Right renal pelvis (tissue), 4 donors: ENCODE results near the gene PCCA. TPM values are rescaled to one million over a fixed set of nuclear protein-coding genes. Genes with fewer than 3 reads are reported as not detected.
"Not testable (repeated sequence)": the region's sequence is repeated elsewhere in the genome, so short reads cannot be mapped to it uniquely, and the experiment has no call there.

Experiments used
- DNase-seq, 4 donors: peaks; one replicate each; pipeline ENCODE4 v3.0.0-alpha.2; 2013; ENCODE audit warnings: low read depth in 4 of 4, low spot score in 3 of 4, missing footprints in 1 of 4
- polyA plus RNA-seq, 4 donors: library from polyadenylated mRNA; unstranded; fragments of 120-200 nt; gene quantifications; one replicate each; pipeline ENCODE4 v1.2.1, GENCODE V29; 2013; ENCODE audit not compliant: insufficient read length in 4 of 4

Gene PCCA
- polyA plus RNA-seq, 4 donors, result 50.8 to 70.4 (median 65.4) TPM

- DNase-seq, result no peak
These were observed 208.5 kb downstream of the PCCA start for GRCh38 chr13:100297413-100297812.

- DNase-seq, result no peak
These were observed 209.3 kb downstream of the PCCA start for GRCh38 chr13:100298116-100298681.

GRCh38 chr13:100298691-100299090, 209.8 kb downstream of the PCCA start:
- no peak for DNase-seq

GRCh38 chr13:100300243-100300642, 211.3 kb downstream of the PCCA start:
- no peak for DNase-seq

GRCh38 chr13:100300708-100301107, 211.8 kb downstream of the PCCA start:
- DNase-seq, result no peak

GRCh38 chr13:100301418-100301817, 212.5 kb downstream of the PCCA start:
- no peak for DNase-seq

DNA sequence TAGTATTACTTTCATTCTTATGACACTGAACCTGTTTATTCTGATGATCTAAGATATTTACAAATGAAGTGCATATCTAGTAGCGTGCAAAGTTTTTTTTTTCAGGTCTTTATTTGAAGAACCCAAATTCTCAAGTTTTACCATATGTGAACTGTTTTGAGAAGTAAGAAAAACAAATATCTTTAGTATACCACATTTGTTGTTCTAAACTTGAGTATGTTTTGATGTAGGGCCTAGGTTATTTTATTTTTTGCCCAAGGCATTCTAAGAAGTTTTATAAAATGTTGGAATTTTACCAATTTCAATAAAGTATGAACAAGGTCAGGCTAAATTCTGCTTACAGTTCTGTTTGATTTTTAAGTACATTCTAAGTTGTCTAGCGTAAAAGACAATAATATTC, 213.5 kb downstream of the PCCA start:
- no peak for DNase-seq

GRCh38 chr13:100304229-100304628, 215.3 kb downstream of the PCCA start:
- DNase-seq, result no peak

DNA sequence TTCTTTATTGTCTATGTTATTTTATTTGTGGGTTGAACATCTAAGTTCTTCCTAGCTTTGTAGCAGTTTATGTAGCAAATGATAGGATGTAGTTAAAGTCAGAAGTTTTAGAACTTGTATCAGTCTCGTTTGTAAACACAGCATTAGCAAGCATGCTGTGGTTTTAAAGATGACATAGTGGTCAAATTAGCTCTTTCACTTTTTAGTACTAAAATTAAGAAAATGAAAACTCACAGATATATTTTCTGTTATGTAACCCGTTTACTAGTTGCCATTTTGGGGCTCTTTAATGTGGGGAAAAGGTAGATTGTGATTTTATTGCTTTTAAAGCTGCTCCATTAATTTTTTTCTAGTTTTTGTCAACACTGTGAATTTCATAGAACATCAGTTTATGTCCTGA, 216.5 kb downstream of the PCCA start:
- no peak for DNase-seq

DNA sequence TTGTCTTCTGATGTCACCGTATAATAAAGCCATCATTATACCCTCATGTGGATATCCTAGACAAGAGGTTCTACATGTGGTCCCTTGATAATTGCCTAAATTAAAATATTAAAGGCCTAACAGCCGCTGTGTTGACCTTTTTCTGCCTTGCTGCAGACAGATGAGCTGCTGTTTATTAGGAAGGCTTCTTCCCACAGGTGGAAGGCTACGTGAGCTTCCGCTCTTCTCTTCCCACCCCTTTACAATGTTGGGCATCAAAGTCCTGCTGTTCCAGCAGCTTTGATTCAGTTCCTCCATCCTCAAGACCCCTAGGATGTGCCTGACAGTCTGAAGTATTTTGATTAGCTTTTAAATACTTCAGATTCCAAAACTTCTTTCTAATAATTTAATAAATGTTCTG, 217.1 kb downstream of the PCCA start:
- no peak for DNase-seq

GRCh38 chr13:100306434-100306999, 217.6 kb downstream of the PCCA start:
- DNase-seq, result no peak

- DNase-seq, result no peak
These were observed 225.4 kb downstream of the PCCA start for GRCh38 chr13:100314132-100314910.

DNA sequence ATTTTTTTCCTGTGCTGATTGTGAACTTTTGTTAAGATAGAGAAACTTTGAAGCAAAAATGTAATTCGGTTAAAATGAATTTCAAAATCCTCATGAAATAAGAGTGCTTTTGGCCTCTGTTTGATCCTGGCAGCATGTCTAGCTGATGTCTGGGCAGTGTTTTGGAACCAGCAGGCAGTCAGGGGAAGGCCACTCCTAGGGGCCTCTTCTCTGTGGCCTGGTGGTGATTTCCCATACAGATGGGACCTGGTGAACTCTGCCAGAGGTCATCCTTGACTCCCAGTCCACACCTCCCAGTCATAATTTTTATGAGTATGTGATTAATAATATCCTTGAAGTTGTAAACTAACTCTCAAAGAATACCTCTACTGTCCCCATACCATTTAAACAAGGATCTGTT, 226.6 kb downstream of the PCCA start:
- no peak for DNase-seq

DNA sequence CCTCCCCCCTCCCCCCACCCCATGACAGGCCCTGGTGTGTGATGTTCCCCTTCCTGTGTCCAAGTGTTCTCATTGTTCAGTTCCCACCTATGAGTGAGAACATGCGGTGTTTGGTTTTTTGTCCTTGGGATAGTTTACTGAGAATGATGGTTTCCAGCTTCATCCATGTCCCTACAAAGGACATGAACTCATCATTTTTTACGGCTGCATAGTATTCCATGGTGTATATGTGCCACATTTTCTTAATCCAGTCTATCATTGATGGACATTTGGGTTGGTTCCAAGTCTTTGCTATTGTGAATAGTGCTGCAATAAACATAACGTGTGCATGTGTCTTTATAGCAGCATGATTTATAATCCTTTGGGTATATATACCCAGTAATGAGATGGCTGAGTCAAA, 229.6 kb downstream of the PCCA start:
- not testable (repeated sequence) for DNase-seq

GRCh38 chr13:100323937-100324336, 235.0 kb downstream of the PCCA start:
- no peak for DNase-seq

DNA sequence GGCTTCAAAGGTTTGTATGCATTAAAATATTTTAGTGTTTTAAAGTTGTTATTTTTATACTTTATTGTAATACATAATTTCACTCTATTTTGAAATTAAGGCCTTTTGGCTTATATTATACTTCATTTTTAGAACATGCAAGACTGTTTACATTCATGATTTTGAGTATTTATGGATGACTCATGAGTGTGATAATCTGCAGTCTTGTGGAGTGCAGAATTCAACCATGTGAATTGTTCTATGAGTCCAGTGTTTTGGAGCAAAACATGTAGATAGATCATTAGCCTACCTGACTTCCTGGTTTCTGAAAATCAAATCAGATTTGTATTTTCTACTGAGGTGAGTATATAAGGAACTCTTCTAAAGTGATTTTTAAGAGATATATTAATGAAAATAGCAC, 241.8 kb downstream of the PCCA start:
- DNase-seq, result no peak

GRCh38 chr13:100333141-100333540, 244.2 kb downstream of the PCCA start:
- DNase-seq, result no peak

DNA sequence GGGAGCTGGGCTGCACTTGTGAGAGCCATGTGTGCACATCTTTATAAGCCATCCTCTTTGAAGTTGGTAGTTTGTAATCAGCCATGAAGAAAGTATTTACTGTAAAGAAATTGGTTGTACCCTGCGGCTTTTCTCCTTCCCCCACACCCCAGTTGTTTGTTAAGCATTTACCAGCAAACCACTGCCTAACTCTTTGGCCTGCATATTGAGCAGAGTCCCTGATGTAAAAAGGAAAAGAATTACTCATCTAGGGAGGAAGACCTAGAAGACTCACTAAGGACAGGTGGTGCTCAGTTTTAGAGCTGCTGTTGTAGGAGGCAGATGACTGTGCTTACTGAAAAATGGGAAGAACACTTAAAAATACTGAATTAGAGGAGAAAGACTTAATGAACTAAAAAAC, 245.3 kb downstream of the PCCA start:
- peak in 2 of 4 donors; percentile 14 to 15 for DNase-seq

DNA sequence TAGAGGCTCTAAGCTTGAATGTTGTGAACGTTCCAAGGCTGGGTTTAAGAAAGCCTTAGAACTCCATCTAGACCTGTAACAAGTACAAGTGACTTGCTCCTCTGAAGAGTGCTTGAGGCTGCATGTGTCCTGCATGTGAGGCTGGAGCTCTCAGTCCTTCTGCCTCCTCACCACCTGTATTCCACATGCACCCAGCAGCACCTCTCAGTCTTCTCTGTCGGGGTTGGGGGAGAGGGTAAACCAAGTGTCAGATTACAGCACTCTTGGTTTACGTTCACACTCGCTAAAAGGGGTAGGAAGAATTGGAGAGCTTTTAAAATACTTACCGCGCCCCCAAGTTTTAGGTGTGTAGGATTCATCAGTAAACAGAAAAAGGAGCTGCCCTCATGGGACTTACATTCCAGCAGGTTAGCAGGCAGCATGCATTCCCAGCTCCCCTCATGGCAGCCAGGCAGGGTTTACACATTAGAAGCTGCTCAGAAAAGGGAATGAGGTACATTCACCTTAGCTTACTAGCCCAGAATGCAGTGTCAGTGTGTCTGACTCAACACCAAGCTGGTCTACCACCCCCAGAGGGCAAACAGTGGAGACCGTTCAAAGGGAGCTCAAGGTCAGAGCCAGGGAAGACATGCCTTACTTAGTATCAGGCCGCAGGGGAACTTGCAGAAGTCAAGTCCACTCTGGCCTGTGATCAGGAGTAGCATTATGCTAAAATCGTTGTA, 248.1 kb downstream of the PCCA start:
- DNase-seq, result no peak

- no peak for DNase-seq
These were observed 249.4 kb downstream of the PCCA start for GRCh38 chr13:100338275-100338674.

DNA sequence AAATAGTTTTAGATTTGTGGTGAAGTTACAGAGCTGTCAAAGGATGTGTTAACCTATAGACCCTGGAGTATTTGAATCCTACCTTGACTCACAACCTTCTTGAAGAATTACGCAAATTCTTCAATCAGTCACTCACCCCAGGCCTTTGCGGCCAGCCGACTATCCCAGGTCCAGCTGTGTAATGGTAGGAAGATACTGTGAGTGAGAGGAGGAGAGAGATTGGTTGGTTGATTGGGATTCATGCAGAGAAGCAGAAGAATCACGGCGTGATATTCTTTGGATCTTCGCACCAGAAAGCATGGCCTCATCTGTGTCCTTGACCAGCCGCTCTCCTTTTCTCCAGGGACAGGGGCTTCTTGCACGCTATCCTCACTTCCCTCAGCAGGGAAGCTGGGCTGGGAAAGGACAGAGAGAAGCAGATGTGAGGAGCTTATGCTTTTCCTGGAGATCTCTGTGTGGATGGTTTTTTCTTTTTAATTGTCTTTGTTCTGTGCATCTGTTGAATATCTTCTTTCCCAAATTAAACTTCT, 250.6 kb downstream of the PCCA start:
- DNase-seq, result no peak
